Measurements from ENCODE around the gene TMEM106C.

Gene TMEM106C

DNA sequence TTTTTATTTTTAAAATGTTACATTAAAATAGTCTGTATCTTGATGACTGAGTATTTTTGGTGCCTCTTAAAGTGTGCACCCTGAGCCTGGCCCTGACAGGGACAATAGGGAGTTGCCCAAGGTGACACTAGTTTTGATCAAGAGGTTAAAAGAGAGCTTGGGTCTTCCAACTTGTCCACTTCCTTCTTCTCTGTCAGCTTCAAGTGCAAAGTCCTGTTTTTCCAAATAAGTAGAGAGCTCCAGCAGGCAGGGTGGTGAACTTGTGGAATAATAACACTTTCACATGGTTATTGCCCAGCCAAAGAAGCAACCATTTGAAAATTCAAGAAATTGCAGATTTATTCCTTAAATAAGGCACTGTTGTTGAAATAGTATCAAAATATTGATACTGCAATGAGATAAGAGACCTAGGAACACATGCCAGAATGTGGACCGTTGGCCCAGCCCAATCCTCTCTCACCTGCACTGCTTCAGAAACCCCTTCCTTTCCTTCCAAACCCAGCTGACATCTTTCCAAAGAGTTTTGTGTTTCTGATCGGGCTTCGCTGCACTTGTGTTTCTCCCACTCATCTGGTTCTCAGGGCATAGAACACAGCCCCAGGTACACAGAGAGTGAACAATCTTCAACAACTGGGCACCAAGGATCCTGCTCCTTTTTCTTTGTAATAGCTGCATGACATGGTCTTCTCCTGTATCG lies 54.7 kb downstream of the TMEM106C start:
- no peaks in the 10 kb centered on the region for H3K4me1 ChIP-seq

More for the DNA sequence above, 54.7 kb downstream of the TMEM106C start:
- H3K9me3 ChIP-seq: no peaks in the 10 kb centered on the region
- no peaks in the 10 kb centered on the region for H3K36me3 ChIP-seq
- peaks cover 0 to 35% of the 10 kb centered on the region in 2 donors for H3K27me3 ChIP-seq
- intact Hi-C loops (cut with DNase I; ENCODE audit: low total_unique reads): no loop called here
- no peak overlapping the region for H3K27ac ChIP-seq
- TF ChIP-seq, protein P1, sequence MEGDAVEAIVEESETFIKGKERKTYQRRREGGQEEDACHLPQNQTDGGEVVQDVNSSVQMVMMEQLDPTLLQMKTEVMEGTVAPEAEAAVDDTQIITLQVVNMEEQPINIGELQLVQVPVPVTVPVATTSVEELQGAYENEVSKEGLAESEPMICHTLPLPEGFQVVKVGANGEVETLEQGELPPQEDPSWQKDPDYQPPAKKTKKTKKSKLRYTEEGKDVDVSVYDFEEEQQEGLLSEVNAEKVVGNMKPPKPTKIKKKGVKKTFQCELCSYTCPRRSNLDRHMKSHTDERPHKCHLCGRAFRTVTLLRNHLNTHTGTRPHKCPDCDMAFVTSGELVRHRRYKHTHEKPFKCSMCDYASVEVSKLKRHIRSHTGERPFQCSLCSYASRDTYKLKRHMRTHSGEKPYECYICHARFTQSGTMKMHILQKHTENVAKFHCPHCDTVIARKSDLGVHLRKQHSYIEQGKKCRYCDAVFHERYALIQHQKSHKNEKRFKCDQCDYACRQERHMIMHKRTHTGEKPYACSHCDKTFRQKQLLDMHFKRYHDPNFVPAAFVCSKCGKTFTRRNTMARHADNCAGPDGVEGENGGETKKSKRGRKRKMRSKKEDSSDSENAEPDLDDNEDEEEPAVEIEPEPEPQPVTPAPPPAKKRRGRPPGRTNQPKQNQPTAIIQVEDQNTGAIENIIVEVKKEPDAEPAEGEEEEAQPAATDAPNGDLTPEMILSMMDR (IDR thresholded peaks at IDR 0.05): no peak
- no peak overlapping the region for H3K4me3 ChIP-seq
- DNase-seq: no peak
